ENCODE results near the gene SGK1. TPM values are rescaled to one million over a fixed set of nuclear protein-coding genes. Genes with fewer than 3 reads are reported as not detected.

Gene SGK1
- total RNA-seq, 1 experiment from 2014 or later, result 7.8 TPM

GRCh38 chr6:134204031-134204430, 113.9 kb downstream of the SGK1 start:
- H4K91ac ChIP-seq (ENCODE audit: insufficient read length, low read depth, low read length), result no peak overlapping the region
- no peaks in the 10 kb centered on the region for H3K27me3 ChIP-seq (ENCODE audit: insufficient read depth, low read length)
- Mint-ChIP-seq H3K4me1 (peaks cover 6 to 7% of the 10 kb centered on the region in 2 experiments), H3K27me3 (ENCODE audit: low read depth) (no peaks in the 10 kb centered on the region), H3K36me3 (ENCODE audit: insufficient read depth in 1 of 3, low read depth in 3 of 3) (peaks cover 0 to 6% (median 2%) of the 10 kb centered on the region in 3 experiments; a peak in 3 of 7 replicates), H3K4me3 (no peak overlapping the region), H3K27ac (no peak overlapping the region), H3K9me3 (peaks cover 4 to 6% of the 10 kb centered on the region in 2 experiments; a peak in 3 of 5 replicates)
- no peak overlapping the region for H3K23ac ChIP-seq (ENCODE audit: insufficient read length, low read depth, low read length)
- WGBS (ENCODE audit: extremely low coverage, insufficient read length, low lambda C conversion rate), result no CpG with 5 or more reads among the region's 1 CpG
- no peak overlapping the region for H2BK5ac ChIP-seq (ENCODE audit: insufficient read length, low read length)
- H3T11ph ChIP-seq (ENCODE audit: low read length), result no peak overlapping the region
- no peak overlapping the region for H2BK20ac ChIP-seq (ENCODE audit: low read depth, low read length, poor library complexity, severe bottlenecking)
- no peak overlapping the region for H3K56ac ChIP-seq (ENCODE audit: insufficient read length, low read depth, low read length)
- no peaks in the 10 kb centered on the region for H3K4me1 ChIP-seq (ENCODE audit: insufficient read depth, low read length)
- H3K4ac ChIP-seq (ENCODE audit: low read depth, low read length), result no peak overlapping the region
- H2AFZ ChIP-seq (ENCODE audit: low read length), result no peak overlapping the region
- no peak overlapping the region for H2BK120ac ChIP-seq (ENCODE audit: low read depth, low read length, poor library complexity, severe bottlenecking)
- H4K5ac ChIP-seq (ENCODE audit: insufficient read length, low read depth, low read length), result no peak overlapping the region
- H2BK12ac ChIP-seq (ENCODE audit: insufficient read length, low read depth, low read length), result no peak overlapping the region
- H3K18ac ChIP-seq (ENCODE audit: insufficient read length, low read depth, low read length), result no peak overlapping the region
- no peak overlapping the region for H3K14ac ChIP-seq (ENCODE audit: insufficient read depth, low read length)
- DNase-seq, result no peak
- no peaks in the 10 kb centered on the region for H3K23me2 ChIP-seq (ENCODE audit: insufficient read length, low read depth, low read length, poor library complexity, severe bottlenecking)
- H2AK5ac ChIP-seq (ENCODE audit: insufficient read length, low read length), result no peak overlapping the region
- no peaks in the 10 kb centered on the region for H3K79me1 ChIP-seq (ENCODE audit: insufficient read depth, low read depth, low read length, poor library complexity, severe bottlenecking)
- no peak overlapping the region for H3K9ac ChIP-seq (ENCODE audit: extremely low read depth, insufficient read length, low read length)
- no peak overlapping the region for H4K8ac ChIP-seq (replicated peaks; ENCODE audit: insufficient read length, low read depth, low read length)
- H4K20me1 ChIP-seq (ENCODE audit: control insufficient read depth, insufficient read depth, insufficient read length), result no peaks in the 10 kb centered on the region
- no peak overlapping the region for H2BK15ac ChIP-seq (ENCODE audit: low read depth, low read length)
- TF ChIP-seq CTCF (conservative IDR thresholded peaks at IDR 0.05), result no peak
- H3K79me2 ChIP-seq (ENCODE audit: insufficient read depth, low read length), result no peaks in the 10 kb centered on the region
- no peak overlapping the region for H3K27ac ChIP-seq (ENCODE audit: insufficient read length, low read depth, low read length)
- H3K9me3 ChIP-seq (ENCODE audit: control insufficient read depth, low read depth, low read length), result no peaks in the 10 kb centered on the region
- H3K4me2 ChIP-seq (ENCODE audit: insufficient read depth, insufficient read length, low read length), result no peak overlapping the region
